Measurements from ENCODE around the gene HLCS.

HLCS gene

GRCh38 chr21:36709868-36710728, 256.4 kb downstream of the HLCS start:
- ChIA-PET CTCF (no interaction called here), POLR2A (no interaction called here)
- TF ChIP-seq, protein P1, sequence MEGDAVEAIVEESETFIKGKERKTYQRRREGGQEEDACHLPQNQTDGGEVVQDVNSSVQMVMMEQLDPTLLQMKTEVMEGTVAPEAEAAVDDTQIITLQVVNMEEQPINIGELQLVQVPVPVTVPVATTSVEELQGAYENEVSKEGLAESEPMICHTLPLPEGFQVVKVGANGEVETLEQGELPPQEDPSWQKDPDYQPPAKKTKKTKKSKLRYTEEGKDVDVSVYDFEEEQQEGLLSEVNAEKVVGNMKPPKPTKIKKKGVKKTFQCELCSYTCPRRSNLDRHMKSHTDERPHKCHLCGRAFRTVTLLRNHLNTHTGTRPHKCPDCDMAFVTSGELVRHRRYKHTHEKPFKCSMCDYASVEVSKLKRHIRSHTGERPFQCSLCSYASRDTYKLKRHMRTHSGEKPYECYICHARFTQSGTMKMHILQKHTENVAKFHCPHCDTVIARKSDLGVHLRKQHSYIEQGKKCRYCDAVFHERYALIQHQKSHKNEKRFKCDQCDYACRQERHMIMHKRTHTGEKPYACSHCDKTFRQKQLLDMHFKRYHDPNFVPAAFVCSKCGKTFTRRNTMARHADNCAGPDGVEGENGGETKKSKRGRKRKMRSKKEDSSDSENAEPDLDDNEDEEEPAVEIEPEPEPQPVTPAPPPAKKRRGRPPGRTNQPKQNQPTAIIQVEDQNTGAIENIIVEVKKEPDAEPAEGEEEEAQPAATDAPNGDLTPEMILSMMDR (IDR thresholded peaks at IDR 0.05; ENCODE audit: control extremely low read depth, extremely low read depth, low read depth, missing control alignments), result no peak
- no peak for DNase-seq (ENCODE audit: extremely low spot score)

- ChIA-PET CTCF (no interaction called here), POLR2A (no interaction called here)
- peak; percentile 19 for DNase-seq (ENCODE audit: extremely low spot score)
- TF ChIP-seq, protein P1 (IDR thresholded peaks at IDR 0.05; ENCODE audit: control extremely low read depth, extremely low read depth, low read depth, missing control alignments), result no peak
Observed at GRCh38 chr21:36709030-36709867, 257.2 kb downstream of the HLCS start.

DNA sequence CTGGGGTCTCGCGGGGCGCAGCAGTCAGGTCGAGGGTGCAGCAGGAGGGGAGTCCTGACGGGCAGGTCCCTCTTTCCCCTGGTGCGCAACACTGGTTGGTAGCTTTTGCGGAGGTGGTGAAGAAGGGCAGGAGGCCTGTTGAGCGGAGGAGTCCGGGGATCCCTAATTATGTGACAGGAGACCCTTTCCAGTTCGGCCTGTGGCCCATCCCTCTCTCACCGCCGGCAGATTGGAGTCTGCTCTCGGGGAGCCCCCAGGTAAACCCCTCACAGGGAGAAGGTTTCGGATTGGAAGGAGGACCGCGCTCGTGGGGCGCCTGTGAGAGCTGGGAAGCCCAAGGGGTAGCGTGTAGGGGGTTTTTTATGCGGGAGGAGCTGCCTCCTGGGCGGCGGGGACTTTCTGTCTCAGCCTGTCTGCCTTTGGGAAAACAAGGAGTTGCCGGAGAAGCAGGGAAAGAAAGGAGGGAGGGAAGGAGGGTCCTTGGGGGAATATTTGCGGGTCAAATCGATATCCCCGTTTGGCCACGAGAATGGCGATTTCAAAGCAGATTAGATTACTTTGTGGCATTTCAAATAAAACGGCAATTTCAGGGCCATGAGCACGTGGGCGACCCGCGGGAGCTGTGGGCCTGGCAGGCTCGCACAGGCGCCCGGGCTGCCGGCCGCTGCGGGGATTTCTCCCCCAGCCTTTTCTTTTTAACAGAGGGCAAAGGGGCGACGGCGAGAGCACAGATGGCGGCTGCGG, 258.0 kb downstream of the HLCS start:
- DNase-seq (ENCODE audit: extremely low spot score), result no peak
- CTCF ChIA-PET, result no interaction called here
- TF ChIP-seq, protein P1 (IDR thresholded peaks at IDR 0.05; ENCODE audit: control extremely low read depth, extremely low read depth, low read depth, missing control alignments), result no peak
- POLR2A ChIA-PET, result no interaction called here

GRCh38 chr21:36707763-36708285, 258.6 kb downstream of the HLCS start:
- POLR2A ChIA-PET, result no interaction called here

DNA sequence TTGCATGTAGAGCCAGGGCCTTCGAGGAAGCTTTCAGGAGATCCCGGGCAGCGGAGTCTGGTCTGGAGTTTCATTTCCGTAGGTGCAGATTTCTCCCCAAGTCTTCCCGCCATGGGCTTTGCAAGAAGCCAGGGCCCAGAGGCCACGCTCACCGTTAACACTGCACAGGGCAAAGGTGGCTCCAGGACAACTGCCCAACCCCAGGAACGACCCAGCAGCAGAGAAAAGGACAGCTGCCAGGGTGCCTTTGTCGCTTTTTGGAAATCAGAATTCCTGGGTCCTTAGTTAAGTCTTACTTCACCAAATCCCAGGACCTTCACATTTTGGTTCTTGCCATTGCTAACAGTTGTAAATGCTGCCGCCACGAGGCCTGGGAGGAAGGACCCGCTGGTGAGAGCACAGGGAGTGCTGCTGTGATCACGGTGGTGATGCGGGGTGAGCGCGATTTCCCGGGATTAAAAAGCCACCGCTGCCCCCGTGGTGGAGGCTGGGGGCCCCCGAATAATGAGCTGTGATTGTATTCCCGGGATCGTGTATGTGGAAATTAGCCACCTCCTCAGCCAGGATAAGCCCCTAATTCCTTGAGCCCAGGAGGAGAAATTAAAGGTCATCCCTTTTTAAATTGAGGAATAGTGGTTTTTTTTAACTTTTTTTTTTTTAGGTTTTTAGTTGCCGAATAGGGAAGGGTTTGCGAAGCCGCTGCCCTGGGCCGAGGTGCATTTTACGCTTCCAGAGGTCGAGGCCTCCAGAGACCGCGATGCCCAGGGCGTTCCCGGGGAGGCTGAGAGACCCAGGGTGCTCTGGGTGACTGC, 259.3 kb downstream of the HLCS start:
- ChIA-PET CTCF (no interaction called here), POLR2A (no interaction called here)
- no peak for DNase-seq (ENCODE audit: extremely low spot score)
- TF ChIP-seq, protein P1 (IDR thresholded peaks at IDR 0.05; ENCODE audit: control extremely low read depth, extremely low read depth, low read depth, missing control alignments), result no peak

More at GRCh38 chr21:36707763-36708285, 258.6 kb downstream of the HLCS start:
- DNase-seq (ENCODE audit: extremely low spot score), result no peak
- CTCF ChIA-PET, result no interaction called here
- TF ChIP-seq, protein P1 (IDR thresholded peaks at IDR 0.05; ENCODE audit: control extremely low read depth, extremely low read depth, low read depth, missing control alignments), result no peak

All from GM10248 (cell line).